ENCODE data around the gene ZNF17.
A peak's percentile ranks its signal among the peaks of the same experiment; 100 is the strongest.

The ZNF17 gene

GRCh38 chr19:57434386-57435061 lies 23.6 kb downstream of the ZNF17 start:
- FAIRE-seq: no peak

GRCh38 chr19:57435062-57435978 lies 24.4 kb downstream of the ZNF17 start, which contains the start of gene ZNF749:
TSS of gene ZNF749 (plus strand) at chr19:57435325. CDS start at chr19:57435579, 254 bp downstream.
- peak; percentile 98 for FAIRE-seq

- FAIRE-seq: no peak
These were observed 25.5 kb downstream of the ZNF17 start for GRCh38 chr19:57436417-57436816.

- FAIRE-seq: no peak
These were observed 27.0 kb downstream of the ZNF17 start for GRCh38 chr19:57437931-57438330.

GRCh38 chr19:57438925-57439324 lies 28.0 kb downstream of the ZNF17 start:
- FAIRE-seq: no peak

- no peak for FAIRE-seq
These were observed 31.2 kb downstream of the ZNF17 start for GRCh38 chr19:57441979-57442752.

GRCh38 chr19:57443121-57443696 lies 32.2 kb downstream of the ZNF17 start:
- FAIRE-seq: no peak

GRCh38 chr19:57452307-57452706 lies 41.3 kb downstream of the ZNF17 start:
- FAIRE-seq: no peak

- FAIRE-seq: peak; percentile 17
These were observed 54.9 kb downstream of the ZNF17 start for GRCh38 chr19:57465680-57466381.

GRCh38 chr19:57466489-57466888 lies 55.5 kb downstream of the ZNF17 start:
- FAIRE-seq: no peak

All from G401.6 (cell line).